Stimulated activated CD4-positive, alpha-beta T cell treated with anti-CD3 and anti-CD28 coated beads, TNF-alpha, amount 100 ng/mL, for 48 hours (primary cell): ENCODE results near the gene KCTD3.

ENCODE experiments used
- DNase-seq, 3 donors: peaks; one replicate each; pipeline ENCODE4 v3.0.0-alpha.2; 2020; ENCODE audit warnings: low read depth in 3 of 3

KCTD3 gene

DNA sequence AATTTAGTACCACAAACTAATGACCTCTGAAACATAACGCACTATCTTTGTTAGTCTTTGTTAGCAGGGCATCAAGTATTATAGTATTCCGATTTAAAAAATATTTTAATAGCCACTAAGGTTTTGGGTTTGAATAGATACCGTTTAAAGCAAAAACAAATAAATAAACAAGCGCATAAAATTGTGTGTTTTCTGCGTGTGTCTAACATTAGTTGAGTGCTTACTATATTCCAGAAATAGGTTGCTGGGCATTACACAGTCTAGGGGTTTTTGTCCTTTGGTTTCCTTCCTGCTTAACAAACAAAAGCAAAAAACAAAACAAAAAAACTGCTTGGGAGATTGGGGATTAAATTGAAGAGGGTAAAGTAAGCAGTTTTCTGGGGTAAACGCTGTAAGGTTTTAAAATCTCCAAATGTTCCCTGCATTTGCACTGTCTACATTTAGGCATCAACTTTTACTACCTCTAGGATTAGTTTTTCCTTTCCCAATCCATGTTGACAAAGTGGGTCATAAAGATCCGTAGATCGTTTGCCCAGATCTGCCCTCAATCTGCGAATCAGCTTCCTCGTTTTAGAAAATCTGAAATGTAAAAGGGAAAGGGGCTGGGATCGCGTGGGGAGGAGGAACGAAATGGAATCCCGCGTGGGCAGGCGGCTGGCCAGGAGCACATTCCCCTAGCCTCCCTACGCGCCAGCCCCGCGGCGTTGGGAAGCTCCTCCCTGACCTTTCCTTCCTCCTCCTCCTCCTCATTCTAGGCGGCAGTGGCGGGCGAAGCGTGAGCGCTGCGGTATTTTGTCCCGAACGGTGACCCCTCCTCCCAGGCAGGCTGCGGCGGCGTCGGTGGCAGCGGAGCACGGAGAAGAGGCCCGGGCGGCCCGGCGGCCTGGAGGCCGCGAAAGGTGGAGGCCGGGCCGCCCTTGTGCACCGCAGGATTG lies at the start of gene KCTD3:
Gene KCTD3, plus strand, starts transcription at position 749 of the 935 bp plus-strand sequence. CDS start 382 bp downstream, outside the sequence.
- peak; percentile 13 to 18 (median 16) for DNase-seq

DNA sequence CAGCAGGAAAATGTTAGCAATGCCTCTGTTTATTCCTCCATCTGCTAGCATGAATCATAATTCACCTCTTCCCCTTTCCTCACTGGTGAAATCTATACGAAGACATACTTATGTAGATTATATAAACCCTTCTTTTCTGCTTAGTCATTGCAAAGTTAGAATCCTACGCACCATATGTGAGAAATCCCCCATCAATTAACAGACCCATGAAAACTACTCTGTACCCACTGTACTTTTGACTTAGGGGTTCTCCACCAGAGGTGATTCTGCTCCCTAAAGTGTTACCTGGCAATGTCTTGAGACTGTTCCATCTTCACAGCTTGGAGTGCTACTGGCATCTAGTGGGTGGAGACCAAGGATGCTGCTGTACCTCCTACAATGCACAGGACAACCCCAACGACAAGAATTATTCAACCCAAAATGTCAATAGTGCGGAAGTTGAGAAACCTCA lies 49.6 kb upstream of the KCTD3 start:
- DNase-seq, result no peak

DNA sequence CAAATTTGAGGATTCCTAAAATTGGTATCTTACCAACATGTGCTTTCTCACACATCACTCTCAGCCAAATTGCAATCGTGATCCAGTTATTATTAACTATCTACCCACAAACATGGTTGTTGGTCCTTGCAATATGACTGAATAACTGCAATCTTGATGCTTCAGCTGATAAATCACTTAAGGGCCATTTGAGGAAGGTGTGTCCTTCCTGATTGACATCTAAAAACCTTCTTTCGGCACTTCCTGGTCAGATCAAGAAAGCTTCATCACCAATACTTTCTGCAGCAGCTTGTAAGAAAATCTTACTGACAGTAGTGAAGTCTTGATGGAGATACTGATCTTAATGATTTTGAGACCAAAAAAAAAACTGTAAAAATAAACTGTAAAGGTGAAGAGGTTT lies 48.5 kb upstream of the KCTD3 start:
- DNase-seq, result no peak

DNA sequence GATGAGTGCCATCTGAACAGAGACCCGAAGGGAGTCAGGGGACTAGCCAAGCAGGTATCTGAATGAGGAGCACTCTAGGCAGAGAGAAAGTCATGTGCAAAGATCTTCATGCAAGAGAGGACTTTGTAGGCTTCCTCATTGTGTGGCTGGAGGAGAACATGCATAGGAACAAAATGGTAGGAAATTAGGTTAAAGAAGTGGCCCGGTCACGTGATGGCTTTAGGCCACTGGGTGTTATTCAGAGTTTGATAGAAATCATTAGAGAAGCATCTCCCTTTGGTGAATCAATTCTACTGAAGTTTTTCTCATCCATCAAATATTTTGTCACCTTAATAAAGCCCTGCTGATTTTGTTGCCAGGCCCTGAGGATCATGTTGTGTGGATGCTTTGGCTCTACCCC lies 45.8 kb upstream of the KCTD3 start:
- no peak for DNase-seq

- DNase-seq, result no peak
Measured at GRCh38 chr1:215523128-215523861, 43.8 kb upstream of the KCTD3 start.

DNA sequence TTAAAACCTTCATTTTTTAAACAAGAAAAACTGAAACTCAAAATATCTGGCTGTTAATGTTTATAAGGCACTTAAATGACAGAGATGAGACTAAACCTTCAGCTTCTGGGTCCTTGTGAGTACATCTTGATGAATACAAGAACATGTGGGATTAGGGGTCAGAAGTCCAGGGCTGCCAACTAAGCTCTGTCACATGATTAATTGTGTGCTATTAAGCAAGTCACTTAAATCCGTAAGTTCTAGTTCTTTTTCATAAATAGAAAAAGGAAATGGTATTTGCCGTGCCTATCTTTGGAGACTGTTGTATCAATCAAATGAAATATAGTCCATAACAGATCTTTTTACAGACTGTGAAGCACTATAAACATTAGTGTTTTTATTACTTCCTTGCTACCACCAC lies 43.2 kb upstream of the KCTD3 start:
- no peak for DNase-seq

- no peak for DNase-seq
Measured at GRCh38 chr1:215526147-215526845, 40.8 kb upstream of the KCTD3 start.

- no peak for DNase-seq
Measured at GRCh38 chr1:215526846-215527151, 40.3 kb upstream of the KCTD3 start.

GRCh38 chr1:215529111-215529510 lies 38.0 kb upstream of the KCTD3 start:
- DNase-seq, result no peak

DNA sequence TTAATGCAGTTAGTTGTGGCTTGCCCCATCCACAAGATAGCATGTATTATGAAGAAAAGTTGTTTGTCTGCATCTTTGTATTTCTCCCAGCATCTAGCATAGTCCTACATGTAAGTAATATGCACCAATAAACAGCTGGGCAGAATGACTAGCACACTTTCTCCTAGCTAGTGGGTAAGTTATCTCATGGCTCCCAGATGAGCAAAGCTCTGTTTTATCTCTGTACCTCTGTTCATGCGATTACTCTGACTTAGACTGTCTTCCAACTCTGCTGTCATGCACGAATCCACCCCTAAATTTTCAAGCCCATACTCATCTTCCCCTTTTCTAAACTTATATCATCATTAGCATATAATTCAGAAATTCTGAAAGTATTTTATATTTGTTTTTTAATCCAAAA lies 37.5 kb upstream of the KCTD3 start:
- DNase-seq, result no peak

GRCh38 chr1:215530401-215530984 lies 36.6 kb upstream of the KCTD3 start:
- no peak for DNase-seq

DNA sequence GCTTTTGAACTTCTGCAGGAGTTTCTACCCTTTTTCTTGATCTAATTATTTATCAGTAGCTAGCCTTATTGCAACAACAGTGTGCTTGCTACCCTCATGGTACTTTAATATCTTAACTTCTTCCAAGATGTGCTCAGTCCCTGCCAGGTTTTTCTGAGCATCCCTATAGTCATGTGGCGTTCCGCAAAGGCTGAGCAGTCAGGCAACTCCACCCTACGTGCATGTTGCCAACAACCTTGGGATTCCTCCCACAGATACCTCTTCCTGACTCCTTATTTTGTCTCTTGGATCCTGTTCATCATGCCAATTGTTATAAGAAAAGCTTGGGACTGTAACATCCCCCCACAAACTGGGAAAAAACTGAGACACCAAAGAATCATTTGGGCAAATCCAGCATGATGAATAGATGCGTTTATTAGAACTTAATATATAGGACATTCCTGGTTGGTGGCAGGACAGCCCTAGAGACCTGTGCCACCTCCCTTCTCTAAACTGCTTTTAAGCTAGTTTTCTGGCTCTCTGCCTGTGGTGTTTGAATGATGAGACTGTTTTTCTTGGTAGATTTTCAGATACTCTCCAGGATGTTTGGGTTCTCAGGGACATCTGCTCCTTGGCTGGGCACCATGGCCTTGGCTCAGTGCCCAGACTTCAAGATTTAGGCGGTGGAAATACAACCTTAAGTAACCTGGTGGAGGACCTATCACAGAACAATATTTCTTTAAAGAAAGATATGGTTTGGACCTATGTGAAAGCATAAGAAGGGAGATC lies 27.1 kb upstream of the KCTD3 start:
- DNase-seq, result no peak

DNA sequence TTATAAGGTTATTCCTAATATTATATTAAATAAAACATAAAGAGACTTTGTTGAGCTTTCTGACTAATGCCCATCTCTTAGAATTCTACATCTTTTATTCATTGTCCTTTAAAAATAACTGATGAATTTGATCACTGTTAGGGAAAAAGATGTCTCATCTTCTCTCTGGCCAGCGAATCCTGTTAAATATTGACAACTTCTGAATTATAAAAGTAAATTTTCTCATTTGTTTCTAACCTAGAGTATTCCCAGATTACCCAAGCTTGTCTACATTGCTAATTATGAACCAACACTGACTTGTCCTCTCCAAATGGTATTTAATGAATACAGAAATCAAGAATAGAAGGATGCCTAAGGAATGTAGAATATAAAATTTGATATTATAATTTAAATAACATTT lies 24.8 kb upstream of the KCTD3 start:
- DNase-seq, result no peak

DNA sequence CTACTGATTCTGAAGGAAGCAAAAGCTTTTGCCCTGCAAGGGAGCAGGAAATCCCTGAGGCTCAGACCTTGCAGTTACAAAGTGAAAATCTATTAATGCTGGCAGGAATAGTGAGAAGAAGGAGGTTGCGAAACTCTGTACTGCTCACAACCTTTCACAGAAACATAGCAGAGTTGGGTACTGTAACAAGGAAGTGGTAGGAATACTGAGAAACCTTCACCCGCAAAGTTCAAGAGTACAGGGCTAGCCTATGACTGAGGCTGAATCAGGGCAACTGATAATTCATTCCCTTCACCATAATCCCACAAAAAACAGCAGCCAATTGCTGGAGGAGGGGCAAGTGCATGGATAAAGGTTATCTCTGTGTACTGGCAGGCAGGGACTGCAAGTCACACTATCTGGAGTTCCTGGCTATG lies 23.9 kb upstream of the KCTD3 start:
- DNase-seq, result no peak

DNA sequence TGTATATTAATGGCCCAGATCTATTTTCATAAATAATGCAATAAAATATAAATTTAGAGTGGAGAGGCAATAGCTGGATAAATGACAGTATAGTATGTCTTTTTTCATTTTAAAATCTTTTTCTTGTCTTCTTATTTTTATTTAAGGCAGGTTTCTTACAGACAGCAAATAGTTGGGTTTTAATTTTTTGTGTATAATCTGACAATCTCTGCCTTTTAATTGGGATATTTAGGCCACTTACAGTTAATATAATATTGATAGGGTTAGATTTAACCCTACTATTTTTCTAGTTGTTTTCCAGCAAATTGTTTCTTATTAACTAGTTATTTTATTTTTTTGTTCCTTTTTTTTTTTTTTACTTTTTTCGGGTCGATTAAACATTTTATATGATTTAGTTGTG lies 23.3 kb upstream of the KCTD3 start:
- DNase-seq, result no peak

- DNase-seq, result no peak
Measured at GRCh38 chr1:215544566-215544965, 22.5 kb upstream of the KCTD3 start.

DNA sequence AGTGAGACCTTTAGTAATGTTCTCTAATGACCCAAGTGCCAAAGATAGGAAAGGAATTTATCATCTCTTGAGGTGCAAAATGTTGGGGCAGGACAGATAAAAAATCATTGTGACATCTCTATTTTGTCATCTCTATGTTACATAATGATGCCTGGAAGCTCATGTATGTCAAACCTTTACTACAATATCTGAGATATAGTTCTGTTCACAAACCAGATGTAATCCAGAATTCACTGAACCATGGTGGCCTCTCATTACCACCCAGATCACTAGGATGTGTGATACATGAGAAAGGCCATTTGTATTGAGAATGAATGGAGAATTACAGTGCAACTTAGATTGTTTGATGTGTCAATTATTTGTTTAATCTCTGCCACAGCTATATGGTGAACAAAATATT lies 22.0 kb upstream of the KCTD3 start:
- no peak for DNase-seq

DNA sequence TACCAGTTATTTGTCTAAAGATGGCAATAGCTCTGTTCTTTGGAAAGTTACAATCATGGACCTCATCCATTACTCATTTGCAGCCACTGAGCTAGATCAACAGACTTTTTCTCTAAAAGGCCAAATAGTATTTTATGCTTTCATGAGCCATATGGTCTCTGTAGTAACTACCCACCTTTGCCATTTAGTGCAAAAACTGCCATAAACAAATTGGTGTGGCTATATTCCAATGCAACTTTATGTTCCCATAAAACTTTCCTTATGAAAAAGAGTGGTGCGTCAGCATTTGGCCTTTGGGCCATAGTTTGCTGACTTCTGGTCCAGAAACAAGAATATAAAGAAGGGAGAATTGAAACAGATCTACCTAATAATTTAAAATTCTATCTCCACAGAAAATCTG lies 20.1 kb upstream of the KCTD3 start:
- DNase-seq, result no peak

GRCh38 chr1:215551806-215552205 lies 15.3 kb upstream of the KCTD3 start:
- DNase-seq, result no peak

DNA sequence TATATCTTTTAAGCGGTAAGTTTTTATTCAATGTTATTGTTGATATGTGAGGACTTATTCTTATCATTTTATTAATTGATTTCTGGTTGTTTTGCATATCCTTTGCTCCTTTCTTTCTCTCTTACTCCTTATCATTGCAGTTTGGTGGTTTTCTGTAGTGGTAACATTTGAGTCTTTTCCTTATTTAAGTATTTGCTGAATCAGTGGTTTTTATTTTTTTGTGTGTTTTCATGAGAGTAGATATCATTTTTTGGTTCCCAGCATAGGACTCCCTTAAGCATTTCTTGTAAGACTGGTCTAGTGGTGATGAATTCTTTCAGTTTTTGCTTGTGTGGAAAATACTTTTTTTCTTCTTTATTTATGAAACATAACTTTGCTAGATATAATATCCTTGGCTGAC lies 12.2 kb upstream of the KCTD3 start:
- DNase-seq, result no peak

GRCh38 chr1:215555531-215555930 lies 11.6 kb upstream of the KCTD3 start:
- DNase-seq, result no peak
